Measurements from ENCODE around the gene TGFA.

The TGFA gene

GRCh38 chr2:70460333-70460732, 93.3 kb downstream of the TGFA start:
- DNase-seq, result no peak

- no peak for DNase-seq
Observed at GRCh38 chr2:70458661-70459060, 95.0 kb downstream of the TGFA start.

- no peak for DNase-seq
Observed at GRCh38 chr2:70456585-70457495, 96.8 kb downstream of the TGFA start.

GRCh38 chr2:70454936-70455544, 98.6 kb downstream of the TGFA start:
- DNase-seq, result no peak

GRCh38 chr2:70450641-70451250, 102.9 kb downstream of the TGFA start:
- no peak for DNase-seq

GRCh38 chr2:70448041-70448440, 105.6 kb downstream of the TGFA start:
- DNase-seq, result no peak

- no peak for DNase-seq
Observed at GRCh38 chr2:70443726-70444125, 109.9 kb downstream of the TGFA start.

- DNase-seq, result no peak
Observed at GRCh38 chr2:70443078-70443465, 110.6 kb downstream of the TGFA start.

- no peak for DNase-seq
Observed at GRCh38 chr2:70442301-70443077, 111.1 kb downstream of the TGFA start.

- no peak for DNase-seq
Observed at GRCh38 chr2:70440621-70441020, 113.0 kb downstream of the TGFA start.

- DNase-seq, result no peak
Observed at GRCh38 chr2:70435138-70435537, 118.5 kb downstream of the TGFA start.

- DNase-seq, result no peak
Observed at GRCh38 chr2:70433315-70433714, 120.3 kb downstream of the TGFA start.

GRCh38 chr2:70431716-70432347, 121.8 kb downstream of the TGFA start:
- DNase-seq, result no peak

GRCh38 chr2:70426341-70426740, 127.3 kb downstream of the TGFA start:
- no peak for DNase-seq

- DNase-seq, result no peak
Observed at GRCh38 chr2:70425682-70426301, 127.8 kb downstream of the TGFA start.

- DNase-seq, result no peak
Observed at GRCh38 chr2:70420740-70421139, 132.9 kb downstream of the TGFA start.

- DNase-seq, result no peak
Observed at GRCh38 chr2:70420143-70420542, 133.5 kb downstream of the TGFA start.

- no peak for DNase-seq
Observed at GRCh38 chr2:70418514-70418913, 135.1 kb downstream of the TGFA start.

- no peak for DNase-seq
Observed at GRCh38 chr2:70417011-70417410, 136.6 kb downstream of the TGFA start.

- DNase-seq, result no peak
Observed at GRCh38 chr2:70412294-70413070, 141.1 kb downstream of the TGFA start.

- no peak for DNase-seq
Observed at GRCh38 chr2:70411483-70412125, 142.0 kb downstream of the TGFA start.

Data from stimulated activated naive CD4-positive, alpha-beta T cell treated with Interleukin-2 at 50 U/mL for 16 hours (primary cell).